Thyroid gland (tissue), 4 donors: ENCODE measurements around the gene PFKM. TPM values are rescaled to one million over a fixed set of nuclear protein-coding genes. Genes with fewer than 3 reads are reported as not detected.

Experiments used
- DNase-seq, 2 donors: peaks; one replicate each; pipeline ENCODE4 v3.0.0-alpha.2; 2019
- H3K27ac ChIP-seq, 3 donors: fragments of 200-600 bp; sonication (generic); 1 replicate in 2 of 3; 2 replicates in 1 of 3; pipeline ENCODE4 v1.5.1; 2016 to 2019; ENCODE audit warnings: mild to moderate bottlenecking in 1 of 3, moderate library complexity in 1 of 3
- H3K27me3 ChIP-seq: fragments of 200-600 bp; sonication (generic); one replicate; pipeline ENCODE4 v1.5.1; 2019
- H3K36me3 ChIP-seq, 2 donors: fragments of 200-600 bp; sonication (generic); one replicate each; pipeline ENCODE4 v1.5.1; 2016 to 2019
- H3K4me1 ChIP-seq, 2 donors: fragments of 200-600 bp; sonication (generic); one replicate each; pipeline ENCODE4 v1.5.1; 2017 to 2019
- H3K4me3 ChIP-seq, 3 donors: fragments of 200-600 bp; sonication (generic); replicated peaks in 1 of 3; 1 replicate in 2 of 3; 2 replicates in 1 of 3; pipeline ENCODE4 v1.5.1; 2016; ENCODE audit warnings: mild to moderate bottlenecking in 1 of 3
- H3K9me3 ChIP-seq: fragments of 200-600 bp; sonication (generic); one replicate; pipeline ENCODE4 v1.5.1; 2017
- POLR2A ChIP-seq, 2 donors: fragments of 450-650 bp; IDR thresholded peaks; one replicate each; pipeline ENCODE4 v1.6.1; 2017; ENCODE audit warnings: antibody characterized with exemption in 2 of 2, mild to moderate bottlenecking in 2 of 2, moderate library complexity in 1 of 2
- WGBS, 2 donors: methylation state at CpG; one replicate each; pipeline ENCODE4 v1.1.5; 2017; 5-methylcytosine and 5-hydroxymethylcytosine counted together
- intact Hi-C: fragments of 100-400 bp; cut with DNase I; formaldehyde crosslinking; loops from one replicate; pipeline ENCODE4 v1.15.1; 2023
- total RNA-seq, 4 donors: library from RNA; depleted of rRNA; stranded (reverse); fragments of >200 nt; gene quantifications; one replicate each; pipeline ENCODE4 v1.2.3, GENCODE V29; 2016
- TF ChIP-seq, protein P1 (sequence below), 6 experiments: fragments of 200-600 bp in 3 of 6; fragments of 450-650 bp in 3 of 6; sonication (generic) in 3 of 6; IDR thresholded peaks; one replicate each; pipeline ENCODE4 v1.5.1; 2016 to 2019; ENCODE audit warnings: antibody characterized with exemption in 6 of 6, mild to moderate bottlenecking in 2 of 6, inconsistent platforms in 1 of 6, moderate library complexity in 1 of 6

Gene PFKM
- total RNA-seq, 4 donors from 2014 or later, result 36.1 to 66.7 (median 49.2) TPM

DNA sequence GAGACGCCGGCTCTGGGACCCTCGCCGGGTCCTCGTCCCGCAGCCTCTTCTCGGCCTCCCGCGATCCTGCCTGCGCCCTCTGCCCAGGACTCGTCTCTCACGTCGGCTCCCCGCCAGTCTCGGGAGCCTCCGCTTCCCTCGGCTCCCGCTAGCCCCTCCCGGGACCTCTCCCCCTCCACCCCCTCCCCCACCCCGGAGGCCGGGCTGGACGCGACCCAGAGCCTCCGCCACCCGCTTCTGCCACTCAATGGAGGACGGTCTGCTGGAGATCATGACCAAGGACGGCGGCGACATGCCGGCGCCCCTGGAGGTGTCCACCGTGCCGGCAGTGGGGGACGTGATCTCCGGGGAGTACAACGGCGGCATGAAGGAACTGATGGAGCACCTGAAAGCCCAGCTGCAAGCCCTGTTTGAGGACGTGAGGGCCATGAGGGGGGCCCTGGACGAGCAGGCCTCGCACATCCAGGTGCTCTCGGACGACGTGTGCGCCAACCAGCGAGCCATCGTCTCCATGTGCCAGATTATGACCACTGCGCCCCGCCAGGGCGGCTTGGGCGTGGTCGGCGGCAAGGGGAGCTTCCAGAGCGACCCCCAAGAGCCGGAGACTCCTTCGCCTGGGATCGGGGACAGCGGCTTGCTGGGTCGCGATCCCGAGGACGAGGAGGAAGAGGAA, 64.8 kb downstream of the PFKM start:
- intact Hi-C loops, result loop anchor here (10.0 kb wide), 1 partner anchor 171 kb away; the partner anchor contains the start of gene ZNF641
- H3K9me3 ChIP-seq, result no peaks in the 10 kb centered on the region
- TF ChIP-seq, protein P1, sequence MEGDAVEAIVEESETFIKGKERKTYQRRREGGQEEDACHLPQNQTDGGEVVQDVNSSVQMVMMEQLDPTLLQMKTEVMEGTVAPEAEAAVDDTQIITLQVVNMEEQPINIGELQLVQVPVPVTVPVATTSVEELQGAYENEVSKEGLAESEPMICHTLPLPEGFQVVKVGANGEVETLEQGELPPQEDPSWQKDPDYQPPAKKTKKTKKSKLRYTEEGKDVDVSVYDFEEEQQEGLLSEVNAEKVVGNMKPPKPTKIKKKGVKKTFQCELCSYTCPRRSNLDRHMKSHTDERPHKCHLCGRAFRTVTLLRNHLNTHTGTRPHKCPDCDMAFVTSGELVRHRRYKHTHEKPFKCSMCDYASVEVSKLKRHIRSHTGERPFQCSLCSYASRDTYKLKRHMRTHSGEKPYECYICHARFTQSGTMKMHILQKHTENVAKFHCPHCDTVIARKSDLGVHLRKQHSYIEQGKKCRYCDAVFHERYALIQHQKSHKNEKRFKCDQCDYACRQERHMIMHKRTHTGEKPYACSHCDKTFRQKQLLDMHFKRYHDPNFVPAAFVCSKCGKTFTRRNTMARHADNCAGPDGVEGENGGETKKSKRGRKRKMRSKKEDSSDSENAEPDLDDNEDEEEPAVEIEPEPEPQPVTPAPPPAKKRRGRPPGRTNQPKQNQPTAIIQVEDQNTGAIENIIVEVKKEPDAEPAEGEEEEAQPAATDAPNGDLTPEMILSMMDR (IDR thresholded peaks at IDR 0.05), result no peak
- TF ChIP-seq POLR2A (IDR thresholded peaks at IDR 0.05), result no peak
- no peak for DNase-seq
- H3K27me3 ChIP-seq, result peaks cover 6% of the 10 kb centered on the region
- peak overlapping the region in 1 of 3 donors; percentile 40 for H3K4me3 ChIP-seq
- WGBS, 2 donors, result 3% methylated on average over 31 of the region's 61 CpGs; no CpG with 5 or more reads in 1 of the 2 donors
- peaks cover 19 to 23% of the 10 kb centered on the region in 2 donors for H3K4me1 ChIP-seq
- H3K36me3 ChIP-seq, result no peaks in the 10 kb centered on the region
- no peak overlapping the region for H3K27ac ChIP-seq

- no peak for TF ChIP-seq POLR2A (IDR thresholded peaks at IDR 0.05)
- TF ChIP-seq, protein P1 (IDR thresholded peaks at IDR 0.05), result no peak
- no peak overlapping the region for H3K27ac ChIP-seq
- H3K9me3 ChIP-seq, result no peaks in the 10 kb centered on the region
- intact Hi-C loops, result loop anchor here (10.0 kb wide), 1 partner anchor 170 kb away; the partner anchor contains the start of gene ZNF641
- H3K36me3 ChIP-seq, result no peaks in the 10 kb centered on the region
- no peak for DNase-seq
- H3K27me3 ChIP-seq, result peaks cover 6% of the 10 kb centered on the region
- WGBS, 2 donors, result 3 to 8% methylated on average over 4 to 17 of the region's 20 CpGs
- H3K4me3 ChIP-seq, result peak overlapping the region in 1 of 3 donors; percentile 40
- H3K4me1 ChIP-seq, result peaks cover 19 to 23% of the 10 kb centered on the region in 2 donors
Measured at GRCh38 chr12:48184549-48184922, 65.4 kb downstream of the PFKM start.

GRCh38 chr12:48185181-48185919, 66.2 kb downstream of the PFKM start:
- Histone ChIP-seq H3K27me3 (peaks cover 6% of the 10 kb centered on the region), H3K9me3 (no peaks in the 10 kb centered on the region), H3K27ac (no peak overlapping the region), H3K4me1 (peaks cover 19 to 23% of the 10 kb centered on the region in 2 donors), H3K36me3 (no peaks in the 10 kb centered on the region), H3K4me3 (no peak overlapping the region)
- no peak for TF ChIP-seq POLR2A (IDR thresholded peaks at IDR 0.05)
- TF ChIP-seq, protein P1 (IDR thresholded peaks at IDR 0.05), result no peak
- 60 to 61% methylated on average over 10 of the region's 10 CpGs for WGBS, 2 donors
- intact Hi-C loops, result loop anchor here (10.0 kb wide), 1 partner anchor 169 kb away; the partner anchor contains the start of gene ZNF641
- DNase-seq, result no peak

GRCh38 chr12:48187916-48188695, 68.9 kb downstream of the PFKM start:
- Histone ChIP-seq H3K4me1 (peaks cover 12 to 17% of the 10 kb centered on the region in 2 donors), H3K27ac (no peak overlapping the region), H3K27me3 (no peaks in the 10 kb centered on the region), H3K4me3 (no peak overlapping the region), H3K36me3 (no peaks in the 10 kb centered on the region), H3K9me3 (no peaks in the 10 kb centered on the region)
- TF ChIP-seq POLR2A (IDR thresholded peaks at IDR 0.05), result no peak
- TF ChIP-seq, protein P1 (IDR thresholded peaks at IDR 0.05), result no peak
- DNase-seq, result no peak
- intact Hi-C loops, result loop anchor here (10.0 kb wide), 1 partner anchor 167 kb away; the partner anchor contains the start of gene ZNF641
- 84% methylated on average over 10 of the region's 10 CpGs for WGBS, 2 donors
